ENCODE data around the gene FDX2. TPM values are rescaled to one million over a fixed set of nuclear protein-coding genes. Genes with fewer than 3 reads are reported as not detected.

Gene FDX2
- total RNA-seq, 1 experiment from 2014 or later, result 21.0 TPM

DNA sequence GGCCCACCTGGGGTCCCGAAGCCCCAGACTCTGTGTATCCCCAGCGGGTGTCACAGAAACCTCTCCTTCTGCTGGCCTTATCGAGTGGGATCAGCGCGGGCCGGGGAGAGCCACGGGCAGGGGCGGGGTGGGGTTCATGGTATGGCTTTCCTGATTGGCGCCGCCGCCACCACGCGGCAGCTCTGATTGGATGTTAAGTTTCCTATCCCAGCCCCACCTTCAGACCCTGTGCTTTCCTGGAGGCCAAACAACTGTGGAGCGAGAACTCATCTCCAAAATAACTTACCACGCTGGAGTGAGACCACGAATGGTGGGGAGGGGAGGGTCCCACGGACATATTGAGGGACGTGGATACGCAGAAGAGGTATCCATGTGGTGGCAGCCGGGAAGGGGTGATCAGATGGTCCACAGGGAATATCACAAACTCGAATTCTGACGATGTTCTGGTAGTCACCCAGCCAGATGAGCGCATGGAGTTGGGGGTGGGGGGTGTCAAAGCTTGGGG, 27.1 kb downstream of the FDX2 start:
- Histone ChIP-seq H3K9ac (ENCODE audit: low read length) (peak overlapping the region; percentile 94), H3K9me2 (ENCODE audit: insufficient read depth) (no peaks in the 10 kb centered on the region), H3K27me3 (ENCODE audit: insufficient read depth, low read length) (no peaks in the 10 kb centered on the region), H3K4me1 (ENCODE audit: control insufficient read depth in 1 of 2, insufficient read depth in 2 of 2, low read length in 2 of 2) (peaks cover 13 to 63% of the 10 kb centered on the region in 2 experiments), H3K4me2 (ENCODE audit: low read length) (peak overlapping the region; percentile 100), H3K9me3 (ENCODE audit: control insufficient read depth in 1 of 2, insufficient read depth in 1 of 2, low read depth in 1 of 2, low read length in 2 of 2) (no peaks in the 10 kb centered on the region), H4K20me1 (ENCODE audit: insufficient read depth) (no peaks in the 10 kb centered on the region), H3K27ac (ENCODE audit: low read depth, low read length) (peak overlapping the region; percentile 76), H3K36me3 (ENCODE audit: control insufficient read depth in 1 of 2, insufficient read depth in 2 of 2, low read length in 2 of 2) (peaks cover 2 to 12% of the 10 kb centered on the region in 2 experiments; a peak in 3 of 4 replicates), H2AFZ (ENCODE audit: low read depth, low read length, poor library complexity, severe bottlenecking) (no peak overlapping the region), H3K79me2 (ENCODE audit: insufficient read depth, low read length) (peaks cover 16% of the 10 kb centered on the region; the same call in 1 of the 2 replicates), H3K4me3 (replicated peaks in 1 of 2; ENCODE audit: low read depth in 1 of 2, low read length in 2 of 2) (peak overlapping the region; percentile 77 to 91)
- ChIA-PET RAD21 (ENCODE audit: low non-redundant PET in 1 of 2, low total read pairs in 2 of 2, uncharacterized antibody in 2 of 2, unreplicated experiment in 2 of 2) (interaction anchor here (1.0 to 1.1 kb wide), 2 partner anchors 45 to 46 kb away, joined by 4 to 6 read pairs; partner anchors contain the start of gene RAVER1 (in 1 of the 2)), POLR2A (interaction anchor here (0.7 to 2.6 kb wide), 14 partner anchors 8 to 132 kb away, joined by 3 to 26 read pairs (median 5); partner anchors contain the start of genes FDX2, PDE4A, RAVER1 and TYK2), CTCF (interaction anchor here (1.0 to 3.2 kb wide), 10 partner anchors 8 to 356 kb away, joined by 3 to 30 read pairs (median 8); partner anchors contain the start of gene CDC37)
- intact Hi-C loops (cut with micrococcal nuclease), result loop anchor here (2.0 kb wide), 1 partner anchor 44 kb away; the partner anchor contains the start of gene RAVER1
- peak; percentile 68 for ATAC-seq
- peak; percentile 74 for DNase-seq (ENCODE audit: low read depth, low spot score)
- no peak for TF ChIP-seq YY1 (IDR thresholded peaks at IDR 0.05; ENCODE audit: extremely low read depth, insufficient replicate concordance, low read depth, low read length)
- no peak for TF ChIP-seq TCF7L2 (IDR thresholded peaks at IDR 0.05; ENCODE audit: borderline replicate concordance, extremely low read depth, insufficient read depth, insufficient read length)
- TF ChIP-seq ELF1 (IDR thresholded peaks at IDR 0.05; ENCODE audit: borderline replicate concordance, low read depth), result no peak
- TF ChIP-seq FOSL1 (IDR thresholded peaks at IDR 0.05; ENCODE audit: low read depth), result no peak
- TF ChIP-seq POLR2A (IDR thresholded peaks at IDR 0.05; ENCODE audit: borderline replicate concordance, extremely low read depth, insufficient read depth, insufficient read length), result no peak
- TF ChIP-seq ZFX (IDR thresholded peaks at IDR 0.05), result no peak
- TF ChIP-seq, protein P1, sequence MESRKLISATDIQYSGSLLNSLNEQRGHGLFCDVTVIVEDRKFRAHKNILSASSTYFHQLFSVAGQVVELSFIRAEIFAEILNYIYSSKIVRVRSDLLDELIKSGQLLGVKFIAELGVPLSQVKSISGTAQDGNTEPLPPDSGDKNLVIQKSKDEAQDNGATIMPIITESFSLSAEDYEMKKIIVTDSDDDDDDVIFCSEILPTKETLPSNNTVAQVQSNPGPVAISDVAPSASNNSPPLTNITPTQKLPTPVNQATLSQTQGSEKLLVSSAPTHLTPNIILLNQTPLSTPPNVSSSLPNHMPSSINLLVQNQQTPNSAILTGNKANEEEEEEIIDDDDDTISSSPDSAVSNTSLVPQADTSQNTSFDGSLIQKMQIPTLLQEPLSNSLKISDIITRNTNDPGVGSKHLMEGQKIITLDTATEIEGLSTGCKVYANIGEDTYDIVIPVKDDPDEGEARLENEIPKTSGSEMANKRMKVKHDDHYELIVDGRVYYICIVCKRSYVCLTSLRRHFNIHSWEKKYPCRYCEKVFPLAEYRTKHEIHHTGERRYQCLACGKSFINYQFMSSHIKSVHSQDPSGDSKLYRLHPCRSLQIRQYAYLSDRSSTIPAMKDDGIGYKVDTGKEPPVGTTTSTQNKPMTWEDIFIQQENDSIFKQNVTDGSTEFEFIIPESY (IDR thresholded peaks at IDR 0.05; ENCODE audit: extremely low read depth, insufficient replicate concordance, low read length), result no peak
- TF ChIP-seq, protein P2, sequence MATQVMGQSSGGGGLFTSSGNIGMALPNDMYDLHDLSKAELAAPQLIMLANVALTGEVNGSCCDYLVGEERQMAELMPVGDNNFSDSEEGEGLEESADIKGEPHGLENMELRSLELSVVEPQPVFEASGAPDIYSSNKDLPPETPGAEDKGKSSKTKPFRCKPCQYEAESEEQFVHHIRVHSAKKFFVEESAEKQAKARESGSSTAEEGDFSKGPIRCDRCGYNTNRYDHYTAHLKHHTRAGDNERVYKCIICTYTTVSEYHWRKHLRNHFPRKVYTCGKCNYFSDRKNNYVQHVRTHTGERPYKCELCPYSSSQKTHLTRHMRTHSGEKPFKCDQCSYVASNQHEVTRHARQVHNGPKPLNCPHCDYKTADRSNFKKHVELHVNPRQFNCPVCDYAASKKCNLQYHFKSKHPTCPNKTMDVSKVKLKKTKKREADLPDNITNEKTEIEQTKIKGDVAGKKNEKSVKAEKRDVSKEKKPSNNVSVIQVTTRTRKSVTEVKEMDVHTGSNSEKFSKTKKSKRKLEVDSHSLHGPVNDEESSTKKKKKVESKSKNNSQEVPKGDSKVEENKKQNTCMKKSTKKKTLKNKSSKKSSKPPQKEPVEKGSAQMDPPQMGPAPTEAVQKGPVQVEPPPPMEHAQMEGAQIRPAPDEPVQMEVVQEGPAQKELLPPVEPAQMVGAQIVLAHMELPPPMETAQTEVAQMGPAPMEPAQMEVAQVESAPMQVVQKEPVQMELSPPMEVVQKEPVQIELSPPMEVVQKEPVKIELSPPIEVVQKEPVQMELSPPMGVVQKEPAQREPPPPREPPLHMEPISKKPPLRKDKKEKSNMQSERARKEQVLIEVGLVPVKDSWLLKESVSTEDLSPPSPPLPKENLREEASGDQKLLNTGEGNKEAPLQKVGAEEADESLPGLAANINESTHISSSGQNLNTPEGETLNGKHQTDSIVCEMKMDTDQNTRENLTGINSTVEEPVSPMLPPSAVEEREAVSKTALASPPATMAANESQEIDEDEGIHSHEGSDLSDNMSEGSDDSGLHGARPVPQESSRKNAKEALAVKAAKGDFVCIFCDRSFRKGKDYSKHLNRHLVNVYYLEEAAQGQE (IDR thresholded peaks at IDR 0.05; ENCODE audit: low read depth), result no peak
- TF ChIP-seq SP1 (IDR thresholded peaks at IDR 0.05; ENCODE audit: low read depth), result no peak
- TF ChIP-seq SIN3A (IDR thresholded peaks at IDR 0.05; ENCODE audit: low read depth), result no peak
- TF ChIP-seq EZH2 (IDR thresholded peaks at IDR 0.05), result no peak
- TF ChIP-seq JUND (IDR thresholded peaks at IDR 0.05), result no peak
- no peak for TF ChIP-seq EGR1 (IDR thresholded peaks at IDR 0.05; ENCODE audit: low read depth)
- TF ChIP-seq ZNF274 (IDR thresholded peaks at IDR 0.05; ENCODE audit: low read depth, low read length), result no peak
- TF ChIP-seq, protein P3, sequence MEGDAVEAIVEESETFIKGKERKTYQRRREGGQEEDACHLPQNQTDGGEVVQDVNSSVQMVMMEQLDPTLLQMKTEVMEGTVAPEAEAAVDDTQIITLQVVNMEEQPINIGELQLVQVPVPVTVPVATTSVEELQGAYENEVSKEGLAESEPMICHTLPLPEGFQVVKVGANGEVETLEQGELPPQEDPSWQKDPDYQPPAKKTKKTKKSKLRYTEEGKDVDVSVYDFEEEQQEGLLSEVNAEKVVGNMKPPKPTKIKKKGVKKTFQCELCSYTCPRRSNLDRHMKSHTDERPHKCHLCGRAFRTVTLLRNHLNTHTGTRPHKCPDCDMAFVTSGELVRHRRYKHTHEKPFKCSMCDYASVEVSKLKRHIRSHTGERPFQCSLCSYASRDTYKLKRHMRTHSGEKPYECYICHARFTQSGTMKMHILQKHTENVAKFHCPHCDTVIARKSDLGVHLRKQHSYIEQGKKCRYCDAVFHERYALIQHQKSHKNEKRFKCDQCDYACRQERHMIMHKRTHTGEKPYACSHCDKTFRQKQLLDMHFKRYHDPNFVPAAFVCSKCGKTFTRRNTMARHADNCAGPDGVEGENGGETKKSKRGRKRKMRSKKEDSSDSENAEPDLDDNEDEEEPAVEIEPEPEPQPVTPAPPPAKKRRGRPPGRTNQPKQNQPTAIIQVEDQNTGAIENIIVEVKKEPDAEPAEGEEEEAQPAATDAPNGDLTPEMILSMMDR (IDR thresholded peaks at IDR 0.05 in 2 of 3, conservative IDR thresholded peaks at IDR 0.05 in 1 of 3; ENCODE audit: borderline replicate concordance in 1 of 3, insufficient read depth in 1 of 3, low read depth in 2 of 3, low read length in 2 of 3), result no peak
- TSS peak; percentile 57 for BruUV-seq (replicated peaks)
